H1 (cell line): ENCODE results near the gene RPGR. TPM values are rescaled to one million over a fixed set of nuclear protein-coding genes. Genes with fewer than 3 reads are reported as not detected.

ENCODE experiments used
- BACH1 ChIP-seq: IDR thresholded peaks from 2 replicates; pipeline ENCODE4 v1.6.1; 2012; ENCODE audit warnings: low read length, improper control_type of control experiment
- EP300 ChIP-seq, 2 experiments: IDR thresholded peaks; 1 replicate in 1 of 2; 2 replicates in 1 of 2; pipeline ENCODE4 v1.6.1; 2011 to 2012; ENCODE audit warnings: low read depth in 2 of 2, low read length in 2 of 2, mild to moderate bottlenecking in 2 of 2, borderline replicate concordance in 1 of 2, inconsistent platforms in 1 of 2, moderate library complexity in 1 of 2
- RBBP5 ChIP-seq: IDR thresholded peaks from 2 replicates; pipeline ENCODE4 v1.7.1; 2012; ENCODE audit warnings: low read depth, mild to moderate bottlenecking, inconsistent platforms, low read length, moderate library complexity, borderline replicate concordance
- SAP30 ChIP-seq: fragments of 300-600 bp; sonication (generic); IDR thresholded peaks from 2 replicates; pipeline ENCODE4 v1.7.1; 2012; ENCODE audit warnings: low read length, moderate library complexity, mild to moderate bottlenecking, inconsistent platforms; ENCODE audit not compliant: insufficient read depth, insufficient replicate concordance
- SP2 ChIP-seq: IDR thresholded peaks from 2 replicates; pipeline ENCODE4 v1.6.1; 2012; ENCODE audit warnings: mild to moderate bottlenecking, low read length, inconsistent platforms
- TBP ChIP-seq: IDR thresholded peaks from 2 replicates; pipeline ENCODE4 v1.6.1; 2011; ENCODE audit warnings: low read depth, low read length, improper control_type of control experiment
- polyA plus RNA-seq, 7 experiments: library from polyadenylated mRNA; depleted of rRNA in 3 of 7; stranded (reverse) in 5 of 7; unstranded in 2 of 7; fragments of >200 nt in 5 of 7; fragments of 200-250 nt in 2 of 7; gene quantifications; 1 replicate in 5 of 7; 2 replicates in 1 of 7; 4 replicates in 1 of 7; pipeline versions ENCODE4 v1.2.1 to v1.2.3, GENCODE V29; 2011 to 2013; ENCODE audit warnings: missing spikeins in 2 of 7, mixed read lengths in 2 of 7
- total RNA-seq: library from RNA; stranded (reverse); fragmentation: NEBNext Ultra II Directional; extraction: Animal tissue kit (Norgen Biotek cat#: 25700); gene quantifications from 2 replicates; pipeline ENCODE4 v1.2.1, GENCODE V29; 2021
- TF ChIP-seq, protein P1 (sequence below): fragments of 300-600 bp; sonication (generic); IDR thresholded peaks from 2 replicates; pipeline ENCODE4 v1.7.1; 2012; ENCODE audit warnings: low read length, moderate library complexity, mild to moderate bottlenecking, inconsistent platforms; ENCODE audit not compliant: insufficient replicate concordance
- TF ChIP-seq, protein P2 (sequence below): IDR thresholded peaks from 2 replicates; pipeline ENCODE4 v1.6.1; 2012; ENCODE audit warnings: inconsistent platforms

RPGR gene
- total and polyA plus RNA-seq, 2 of the 8 experiments (the other 6 are each of a cell fraction or from before 2014, with no cell fraction given) = 1.6 to 10.0 TPM

DNA sequence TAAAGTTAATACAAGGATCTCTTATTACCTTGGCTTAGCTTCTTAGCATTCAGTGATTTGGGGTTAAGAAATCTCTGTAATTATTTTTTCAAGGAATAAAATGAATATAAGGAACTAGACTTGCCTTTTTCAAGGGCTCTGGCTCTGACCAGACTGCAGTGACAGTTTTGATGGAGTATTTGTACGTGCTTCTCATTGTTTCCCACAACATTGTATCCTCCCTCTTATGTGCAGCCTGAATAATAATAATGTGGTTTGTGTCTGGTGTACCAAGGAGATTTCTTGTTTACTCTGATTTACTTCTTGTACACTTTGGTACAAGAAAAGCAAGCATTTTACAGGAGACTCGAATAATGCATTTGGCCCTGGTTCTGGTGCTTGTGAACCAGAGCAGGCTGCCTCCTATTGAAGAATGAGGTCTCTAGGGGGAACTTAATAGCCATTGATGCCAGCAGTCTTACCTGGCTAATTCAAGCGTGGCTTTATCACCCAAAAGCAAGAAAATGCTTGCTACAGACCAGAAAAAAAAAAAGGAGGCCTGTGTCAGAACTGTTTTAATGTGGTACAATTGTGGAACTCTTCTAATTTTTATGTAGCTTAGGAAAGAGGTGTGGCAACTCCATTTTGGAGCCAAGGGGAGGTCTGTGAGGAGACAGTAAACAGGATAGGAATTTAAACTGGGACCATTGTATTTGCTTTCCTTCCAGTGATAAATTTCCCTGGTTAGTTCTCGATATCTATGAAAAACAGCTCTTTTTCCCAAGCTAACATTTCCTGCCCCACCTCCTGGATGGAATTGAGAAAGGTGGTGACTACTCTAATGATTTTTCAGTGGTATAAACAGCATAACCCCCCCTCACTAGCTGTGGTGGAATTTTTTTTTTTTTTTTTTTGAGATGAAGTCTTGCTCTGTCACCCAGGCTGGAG is 30.7 kb upstream of the RPGR start (continued):
- no peak for TF ChIP-seq SAP30
- no peak for TF ChIP-seq RBBP5
- no peak for TF ChIP-seq SP2
- TF ChIP-seq TBP = no peak
- TF ChIP-seq, protein P1, sequence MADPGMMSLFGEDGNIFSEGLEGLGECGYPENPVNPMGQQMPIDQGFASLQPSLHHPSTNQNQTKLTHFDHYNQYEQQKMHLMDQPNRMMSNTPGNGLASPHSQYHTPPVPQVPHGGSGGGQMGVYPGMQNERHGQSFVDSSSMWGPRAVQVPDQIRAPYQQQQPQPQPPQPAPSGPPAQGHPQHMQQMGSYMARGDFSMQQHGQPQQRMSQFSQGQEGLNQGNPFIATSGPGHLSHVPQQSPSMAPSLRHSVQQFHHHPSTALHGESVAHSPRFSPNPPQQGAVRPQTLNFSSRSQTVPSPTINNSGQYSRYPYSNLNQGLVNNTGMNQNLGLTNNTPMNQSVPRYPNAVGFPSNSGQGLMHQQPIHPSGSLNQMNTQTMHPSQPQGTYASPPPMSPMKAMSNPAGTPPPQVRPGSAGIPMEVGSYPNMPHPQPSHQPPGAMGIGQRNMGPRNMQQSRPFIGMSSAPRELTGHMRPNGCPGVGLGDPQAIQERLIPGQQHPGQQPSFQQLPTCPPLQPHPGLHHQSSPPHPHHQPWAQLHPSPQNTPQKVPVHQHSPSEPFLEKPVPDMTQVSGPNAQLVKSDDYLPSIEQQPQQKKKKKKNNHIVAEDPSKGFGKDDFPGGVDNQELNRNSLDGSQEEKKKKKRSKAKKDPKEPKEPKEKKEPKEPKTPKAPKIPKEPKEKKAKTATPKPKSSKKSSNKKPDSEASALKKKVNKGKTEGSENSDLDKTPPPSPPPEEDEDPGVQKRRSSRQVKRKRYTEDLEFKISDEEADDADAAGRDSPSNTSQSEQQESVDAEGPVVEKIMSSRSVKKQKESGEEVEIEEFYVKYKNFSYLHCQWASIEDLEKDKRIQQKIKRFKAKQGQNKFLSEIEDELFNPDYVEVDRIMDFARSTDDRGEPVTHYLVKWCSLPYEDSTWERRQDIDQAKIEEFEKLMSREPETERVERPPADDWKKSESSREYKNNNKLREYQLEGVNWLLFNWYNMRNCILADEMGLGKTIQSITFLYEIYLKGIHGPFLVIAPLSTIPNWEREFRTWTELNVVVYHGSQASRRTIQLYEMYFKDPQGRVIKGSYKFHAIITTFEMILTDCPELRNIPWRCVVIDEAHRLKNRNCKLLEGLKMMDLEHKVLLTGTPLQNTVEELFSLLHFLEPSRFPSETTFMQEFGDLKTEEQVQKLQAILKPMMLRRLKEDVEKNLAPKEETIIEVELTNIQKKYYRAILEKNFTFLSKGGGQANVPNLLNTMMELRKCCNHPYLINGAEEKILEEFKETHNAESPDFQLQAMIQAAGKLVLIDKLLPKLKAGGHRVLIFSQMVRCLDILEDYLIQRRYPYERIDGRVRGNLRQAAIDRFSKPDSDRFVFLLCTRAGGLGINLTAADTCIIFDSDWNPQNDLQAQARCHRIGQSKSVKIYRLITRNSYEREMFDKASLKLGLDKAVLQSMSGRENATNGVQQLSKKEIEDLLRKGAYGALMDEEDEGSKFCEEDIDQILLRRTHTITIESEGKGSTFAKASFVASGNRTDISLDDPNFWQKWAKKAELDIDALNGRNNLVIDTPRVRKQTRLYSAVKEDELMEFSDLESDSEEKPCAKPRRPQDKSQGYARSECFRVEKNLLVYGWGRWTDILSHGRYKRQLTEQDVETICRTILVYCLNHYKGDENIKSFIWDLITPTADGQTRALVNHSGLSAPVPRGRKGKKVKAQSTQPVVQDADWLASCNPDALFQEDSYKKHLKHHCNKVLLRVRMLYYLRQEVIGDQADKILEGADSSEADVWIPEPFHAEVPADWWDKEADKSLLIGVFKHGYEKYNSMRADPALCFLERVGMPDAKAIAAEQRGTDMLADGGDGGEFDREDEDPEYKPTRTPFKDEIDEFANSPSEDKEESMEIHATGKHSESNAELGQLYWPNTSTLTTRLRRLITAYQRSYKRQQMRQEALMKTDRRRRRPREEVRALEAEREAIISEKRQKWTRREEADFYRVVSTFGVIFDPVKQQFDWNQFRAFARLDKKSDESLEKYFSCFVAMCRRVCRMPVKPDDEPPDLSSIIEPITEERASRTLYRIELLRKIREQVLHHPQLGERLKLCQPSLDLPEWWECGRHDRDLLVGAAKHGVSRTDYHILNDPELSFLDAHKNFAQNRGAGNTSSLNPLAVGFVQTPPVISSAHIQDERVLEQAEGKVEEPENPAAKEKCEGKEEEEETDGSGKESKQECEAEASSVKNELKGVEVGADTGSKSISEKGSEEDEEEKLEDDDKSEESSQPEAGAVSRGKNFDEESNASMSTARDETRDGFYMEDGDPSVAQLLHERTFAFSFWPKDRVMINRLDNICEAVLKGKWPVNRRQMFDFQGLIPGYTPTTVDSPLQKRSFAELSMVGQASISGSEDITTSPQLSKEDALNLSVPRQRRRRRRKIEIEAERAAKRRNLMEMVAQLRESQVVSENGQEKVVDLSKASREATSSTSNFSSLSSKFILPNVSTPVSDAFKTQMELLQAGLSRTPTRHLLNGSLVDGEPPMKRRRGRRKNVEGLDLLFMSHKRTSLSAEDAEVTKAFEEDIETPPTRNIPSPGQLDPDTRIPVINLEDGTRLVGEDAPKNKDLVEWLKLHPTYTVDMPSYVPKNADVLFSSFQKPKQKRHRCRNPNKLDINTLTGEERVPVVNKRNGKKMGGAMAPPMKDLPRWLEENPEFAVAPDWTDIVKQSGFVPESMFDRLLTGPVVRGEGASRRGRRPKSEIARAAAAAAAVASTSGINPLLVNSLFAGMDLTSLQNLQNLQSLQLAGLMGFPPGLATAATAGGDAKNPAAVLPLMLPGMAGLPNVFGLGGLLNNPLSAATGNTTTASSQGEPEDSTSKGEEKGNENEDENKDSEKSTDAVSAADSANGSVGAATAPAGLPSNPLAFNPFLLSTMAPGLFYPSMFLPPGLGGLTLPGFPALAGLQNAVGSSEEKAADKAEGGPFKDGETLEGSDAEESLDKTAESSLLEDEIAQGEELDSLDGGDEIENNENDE = no peak
- TF ChIP-seq EP300 (IDR thresholded peaks at IDR 0.05; ENCODE audit: borderline replicate concordance in 1 of 2, low read depth in 2 of 2, low read length in 2 of 2) = no peak
- TF ChIP-seq, protein P2, sequence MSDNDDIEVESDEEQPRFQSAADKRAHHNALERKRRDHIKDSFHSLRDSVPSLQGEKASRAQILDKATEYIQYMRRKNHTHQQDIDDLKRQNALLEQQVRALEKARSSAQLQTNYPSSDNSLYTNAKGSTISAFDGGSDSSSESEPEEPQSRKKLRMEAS = no peak
- no peak for TF ChIP-seq BACH1
